Renal cortex interstitium (tissue), 15 donors: ENCODE measurements around the gene ZBTB22. TPM values are rescaled to one million over a fixed set of nuclear protein-coding genes. Genes with fewer than 3 reads are reported as not detected.
A peak's percentile ranks its signal among the peaks of the same experiment; 100 is the strongest.
"Not testable (repeated sequence)": the region's sequence is repeated elsewhere in the genome, so short reads cannot be mapped to it uniquely, and the experiment has no call there.

Source experiments
- DNase-seq, 11 donors: peaks; one replicate each; pipeline ENCODE4 v3.0.0-alpha.2; 2013; ENCODE audit warnings: low read depth in 9 of 11, low spot score in 4 of 11; ENCODE audit errors: extremely low read depth in 1 of 11
- long read RNA-seq, 16 experiments: transcript quantifications; one replicate each; lab custom pipeline, GENCODE V29; 2026
- polyA plus RNA-seq, 3 donors: library from polyadenylated mRNA; unstranded; fragments of 120-200 nt; gene quantifications; one replicate each; pipeline ENCODE4 v1.2.1, GENCODE V29; 2013; ENCODE audit not compliant: insufficient read length in 3 of 3

ZBTB22 gene
- 10 to 100 TPM; 19.8 to 28.3 (median 23.2) TPM for polyA plus RNA-seq
- long read RNA-seq, donor 1, transcript ZBTB22-208 (2 exons, 2,651 nt): major isoform, 11 of 11 reads
- long read RNA-seq, donor 1, partial matches to known transcripts: 0 of 11 reads
- long read RNA-seq, donor 1, other reads (novel, unspliced or antisense): 0 of 11 reads
- long read RNA-seq, donor 2, partial matches to known transcripts: 0 of 4 reads
- long read RNA-seq, donor 2, other reads (novel, unspliced or antisense): 0 of 4 reads
- long read RNA-seq, donor 3, transcript ZBTB22-208 (2 exons, 2,651 nt): major isoform, 16 of 16 reads
- long read RNA-seq, donor 3, partial matches to known transcripts: 0 of 16 reads
- long read RNA-seq, donor 3, other reads (novel, unspliced or antisense): 0 of 16 reads
- long read RNA-seq, donor 4, transcript ZBTB22-208 (2 exons, 2,651 nt): major isoform, 10 of 10 reads
- long read RNA-seq, donor 4, partial matches to known transcripts: 0 of 10 reads
- long read RNA-seq, donor 4, other reads (novel, unspliced or antisense): 0 of 10 reads
- long read RNA-seq, donor 5: 0 reads
- long read RNA-seq, donor 6, transcript ZBTB22-208 (2 exons, 2,651 nt): major isoform, 7 of 7 reads
- long read RNA-seq, donor 6, partial matches to known transcripts: 0 of 7 reads
- long read RNA-seq, donor 6, other reads (novel, unspliced or antisense): 0 of 7 reads
- long read RNA-seq, donor 7, transcript ZBTB22-208 (2 exons, 2,651 nt): major isoform, 9 of 9 reads
- long read RNA-seq, donor 7, partial matches to known transcripts: 0 of 9 reads
- long read RNA-seq, donor 7, other reads (novel, unspliced or antisense): 0 of 9 reads
- long read RNA-seq, donor 8: 0 reads
- long read RNA-seq, donor 9, transcript ZBTB22-208 (2 exons, 2,651 nt): major isoform, 9 of 9 reads
- long read RNA-seq, donor 9, partial matches to known transcripts: 0 of 9 reads
- long read RNA-seq, donor 9, other reads (novel, unspliced or antisense): 0 of 9 reads
- long read RNA-seq, donor 10, transcript ZBTB22-208 (2 exons, 2,651 nt): major isoform, 9 of 9 reads
- long read RNA-seq, donor 10, partial matches to known transcripts: 0 of 9 reads
- long read RNA-seq, donor 10, other reads (novel, unspliced or antisense): 0 of 9 reads
- long read RNA-seq, donor 11, transcript ZBTB22-208 (2 exons, 2,651 nt): major isoform, 15 of 15 reads
- long read RNA-seq, donor 11, partial matches to known transcripts: 0 of 15 reads
- long read RNA-seq, donor 11, other reads (novel, unspliced or antisense): 0 of 15 reads
- long read RNA-seq, donor 12, partial matches to known transcripts: 0 of 4 reads
- long read RNA-seq, donor 12, other reads (novel, unspliced or antisense): 0 of 4 reads
- long read RNA-seq, donor 13: 0 reads
- long read RNA-seq, donor 14, transcript ZBTB22-208 (2 exons, 2,651 nt): major isoform, 7 of 7 reads
- long read RNA-seq, donor 14, partial matches to known transcripts: 0 of 7 reads
- long read RNA-seq, donor 14, other reads (novel, unspliced or antisense): 0 of 7 reads
- long read RNA-seq, donor 15, transcript ZBTB22-208 (2 exons, 2,651 nt): major isoform, 5 of 5 reads
- long read RNA-seq, donor 15, partial matches to known transcripts: 0 of 5 reads
- long read RNA-seq, donor 15, other reads (novel, unspliced or antisense): 0 of 5 reads
- long read RNA-seq, donor 16, transcript ZBTB22-208 (2 exons, 2,651 nt): major isoform, 37 of 37 reads
- long read RNA-seq, donor 16, partial matches to known transcripts: 0 of 37 reads
- long read RNA-seq, donor 16, other reads (novel, unspliced or antisense): 0 of 37 reads

GRCh38 chr6:33317669-33318425 lies at the start of gene ZBTB22:
Gene ZBTB22 (minus strand): TSS chr6:33317744. CDS start chr6:33316916, 828 bp downstream.
- DNase-seq: peak; percentile 96 to 100 (median 99)

GRCh38 chr6:33367009-33367714 lies 49.6 kb upstream of the ZBTB22 start:
- no peak for DNase-seq

GRCh38 chr6:33365206-33365971 lies 47.8 kb upstream of the ZBTB22 start:
- not testable (repeated sequence) for DNase-seq

- peak in 7 of 11 donors; percentile 38 to 76 (median 58) for DNase-seq
Observed at GRCh38 chr6:33364475-33365205, 47.1 kb upstream of the ZBTB22 start.

GRCh38 chr6:33363486-33363885 lies 45.9 kb upstream of the ZBTB22 start:
- not testable (repeated sequence) for DNase-seq

- DNase-seq: no peak
Observed at GRCh38 chr6:33359331-33359730, 41.8 kb upstream of the ZBTB22 start.

- not testable (repeated sequence) for DNase-seq
Observed at GRCh38 chr6:33357160-33357871, 39.8 kb upstream of the ZBTB22 start.

- DNase-seq: no peak
Observed at GRCh38 chr6:33356295-33356694, 38.8 kb upstream of the ZBTB22 start.

- DNase-seq: not testable (repeated sequence)
Observed at GRCh38 chr6:33355860-33356259, 38.3 kb upstream of the ZBTB22 start.

- no peak for DNase-seq
Observed at GRCh38 chr6:33347816-33348215, 30.3 kb upstream of the ZBTB22 start.

GRCh38 chr6:33346972-33347371 lies 29.4 kb upstream of the ZBTB22 start:
- not testable (repeated sequence) for DNase-seq

- DNase-seq: peak in 9 of 11 donors; percentile 23 to 74 (median 54)
Observed at GRCh38 chr6:33344701-33345697, 27.5 kb upstream of the ZBTB22 start.

GRCh38 chr6:33343953-33344611 lies 26.5 kb upstream of the ZBTB22 start:
- no peak for DNase-seq
